ENCODE data around the gene KCNG3.

- no peak for TF ChIP-seq CTCF (IDR thresholded peaks at IDR 0.05)
- TF ChIP-seq EP300 (IDR thresholded peaks at IDR 0.05), result no peak
Observed at GRCh38 chr2:42459296-42459695, 34.5 kb downstream of the KCNG3 start.
